Measurements from ENCODE around the gene HS6ST3. TPM values are rescaled to one million over a fixed set of nuclear protein-coding genes. Genes with fewer than 3 reads are reported as not detected.

Gene HS6ST3
- total and polyA plus RNA-seq, 12 donors: 2.1 to 27.1 (median 6.2) TPM

DNA sequence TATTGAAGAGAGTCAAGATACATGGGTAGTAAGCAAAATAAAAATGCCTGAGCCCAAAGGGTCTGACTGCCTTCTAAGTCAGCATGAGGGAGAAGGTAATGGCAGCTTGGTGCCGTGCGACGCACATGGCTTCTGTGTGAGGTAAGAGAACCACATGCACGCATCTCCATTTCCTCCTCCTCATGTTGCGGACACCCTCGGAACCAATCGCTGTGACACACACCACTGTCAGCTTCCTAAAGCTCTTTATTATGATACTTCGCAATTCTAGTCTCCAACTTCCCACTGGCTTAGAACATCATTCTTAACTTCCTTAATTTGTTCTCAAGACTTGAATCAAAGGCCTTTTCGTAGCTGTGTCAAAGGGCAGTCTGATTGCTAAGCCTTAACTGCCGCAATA is 734.2 kb downstream of the HS6ST3 start:
- no peaks in the 10 kb centered on the region for H3K9me3 ChIP-seq (replicated peaks in 1 of 3)
- TF ChIP-seq POLR2A (IDR thresholded peaks at IDR 0.05): no peak
- TF ChIP-seq, protein P1, sequence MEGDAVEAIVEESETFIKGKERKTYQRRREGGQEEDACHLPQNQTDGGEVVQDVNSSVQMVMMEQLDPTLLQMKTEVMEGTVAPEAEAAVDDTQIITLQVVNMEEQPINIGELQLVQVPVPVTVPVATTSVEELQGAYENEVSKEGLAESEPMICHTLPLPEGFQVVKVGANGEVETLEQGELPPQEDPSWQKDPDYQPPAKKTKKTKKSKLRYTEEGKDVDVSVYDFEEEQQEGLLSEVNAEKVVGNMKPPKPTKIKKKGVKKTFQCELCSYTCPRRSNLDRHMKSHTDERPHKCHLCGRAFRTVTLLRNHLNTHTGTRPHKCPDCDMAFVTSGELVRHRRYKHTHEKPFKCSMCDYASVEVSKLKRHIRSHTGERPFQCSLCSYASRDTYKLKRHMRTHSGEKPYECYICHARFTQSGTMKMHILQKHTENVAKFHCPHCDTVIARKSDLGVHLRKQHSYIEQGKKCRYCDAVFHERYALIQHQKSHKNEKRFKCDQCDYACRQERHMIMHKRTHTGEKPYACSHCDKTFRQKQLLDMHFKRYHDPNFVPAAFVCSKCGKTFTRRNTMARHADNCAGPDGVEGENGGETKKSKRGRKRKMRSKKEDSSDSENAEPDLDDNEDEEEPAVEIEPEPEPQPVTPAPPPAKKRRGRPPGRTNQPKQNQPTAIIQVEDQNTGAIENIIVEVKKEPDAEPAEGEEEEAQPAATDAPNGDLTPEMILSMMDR (IDR thresholded peaks at IDR 0.05): no peak
- no peak overlapping the region for H3K27ac ChIP-seq
- no peaks in the 10 kb centered on the region for H3K36me3 ChIP-seq (replicated peaks in 1 of 2)
- no peak overlapping the region for H3K4me3 ChIP-seq
- no peak for DNase-seq
- 71 to 89% (median 86%) methylated on average over 10 of the region's 10 CpGs for WGBS, 4 donors
- intact Hi-C loops (cut with DNase I): no loop called here
- no peaks in the 10 kb centered on the region for H3K27me3 ChIP-seq
- H3K4me1 ChIP-seq (replicated peaks in 1 of 2): no peaks in the 10 kb centered on the region

DNA sequence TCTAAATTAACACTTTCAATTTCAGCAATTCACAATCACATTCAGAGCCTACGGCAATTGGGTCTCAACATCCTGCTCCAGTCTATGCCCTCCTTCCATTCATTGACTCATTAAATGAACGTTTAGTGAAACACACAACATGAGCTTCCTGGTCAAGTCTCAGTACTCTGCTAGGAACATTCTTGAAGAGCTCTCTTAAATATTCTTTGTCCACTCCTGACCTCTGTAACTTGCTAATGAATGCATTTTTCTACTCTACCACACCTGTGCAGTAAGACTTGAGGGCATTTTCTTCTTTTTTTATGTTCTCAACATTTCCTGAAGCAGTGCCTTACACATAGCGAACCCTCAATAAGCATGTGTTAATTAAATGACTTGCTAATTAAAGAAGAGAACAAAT is 735.7 kb downstream of the HS6ST3 start:
- H3K9me3 ChIP-seq (replicated peaks in 1 of 3): no peaks in the 10 kb centered on the region
- H3K27me3 ChIP-seq: no peaks in the 10 kb centered on the region
- no peak overlapping the region for H3K27ac ChIP-seq
- no peak overlapping the region for H3K4me3 ChIP-seq
- TF ChIP-seq POLR2A (IDR thresholded peaks at IDR 0.05): no peak
- TF ChIP-seq, protein P1 (IDR thresholded peaks at IDR 0.05): no peak
- intact Hi-C loops (cut with DNase I): no loop called here
- 80 to 86% (median 83%) methylated on average over 3 of the region's 3 CpGs for WGBS, 4 donors
- no peaks in the 10 kb centered on the region for H3K36me3 ChIP-seq (replicated peaks in 1 of 2)
- no peak for DNase-seq
- H3K4me1 ChIP-seq (replicated peaks in 1 of 2): no peaks in the 10 kb centered on the region

- TF ChIP-seq, protein P1 (IDR thresholded peaks at IDR 0.05): no peak
- TF ChIP-seq POLR2A (IDR thresholded peaks at IDR 0.05): no peak
- 74 to 84% (median 78%) methylated on average over 4 of the region's 4 CpGs for WGBS, 4 donors
- Histone ChIP-seq H3K9me3 (replicated peaks in 1 of 3) (no peaks in the 10 kb centered on the region), H3K27ac (no peak overlapping the region), H3K4me1 (replicated peaks in 1 of 2) (no peaks in the 10 kb centered on the region), H3K36me3 (replicated peaks in 1 of 2) (no peaks in the 10 kb centered on the region), H3K27me3 (no peaks in the 10 kb centered on the region), H3K4me3 (no peak overlapping the region)
- intact Hi-C loops (cut with DNase I): no loop called here
- no peak for DNase-seq
Observed at GRCh38 chr13:96834626-96835025, 744.7 kb downstream of the HS6ST3 start.

DNA sequence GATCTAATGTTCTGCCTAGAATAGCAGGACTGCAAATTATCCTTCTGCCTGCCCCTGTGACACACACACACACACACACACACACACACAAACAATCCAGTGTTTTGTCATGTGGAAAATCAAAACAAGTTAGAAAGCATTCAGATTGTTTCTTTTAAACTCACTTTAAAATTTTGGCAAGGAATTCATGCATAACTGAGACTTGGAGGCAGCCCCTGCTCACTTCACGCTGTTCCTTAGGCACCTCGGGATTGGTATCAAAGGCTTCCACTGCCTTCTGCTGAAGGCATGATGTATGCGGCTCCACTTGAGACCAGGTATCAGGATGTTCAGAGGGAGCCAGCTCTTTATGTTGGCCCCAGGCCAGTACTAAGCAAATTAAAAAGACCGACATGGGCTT is 745.6 kb downstream of the HS6ST3 start:
- no peaks in the 10 kb centered on the region for H3K36me3 ChIP-seq (replicated peaks in 1 of 2)
- H3K4me3 ChIP-seq: no peak overlapping the region
- H3K27ac ChIP-seq: no peak overlapping the region
- no peaks in the 10 kb centered on the region for H3K9me3 ChIP-seq (replicated peaks in 1 of 3)
- no peaks in the 10 kb centered on the region for H3K4me1 ChIP-seq (replicated peaks in 1 of 2)
- no peaks in the 10 kb centered on the region for H3K27me3 ChIP-seq
- TF ChIP-seq, protein P1 (IDR thresholded peaks at IDR 0.05): no peak
- TF ChIP-seq POLR2A (IDR thresholded peaks at IDR 0.05): no peak
- WGBS, 4 donors: 58 to 71% (median 66%) methylated on average over 4 of the region's 4 CpGs
- DNase-seq: no peak
- intact Hi-C loops (cut with DNase I): no loop called here

All from adrenal gland (tissue), 12 donors.